GM18907 (cell line): Measurements from ENCODE around the gene SLC36A4.
"Not testable (repeated sequence)": the region's sequence is repeated elsewhere in the genome, so short reads cannot be mapped to it uniquely, and the experiment has no call there.

Experiments
- ATAC-seq: cut with Tn5 transposase; IDR thresholded peaks from one replicate; pipeline ENCODE4 v1.9.1; 2021; ENCODE audit warnings: mild to moderate bottlenecking, moderate library complexity; ENCODE audit not compliant: unreplicated experiment

Gene SLC36A4

GRCh38 chr11:93123351-93123898 is 74.4 kb downstream of the SLC36A4 start:
- no peak for ATAC-seq

GRCh38 chr11:93122535-93123235 is 75.1 kb downstream of the SLC36A4 start:
- ATAC-seq, result no peak

GRCh38 chr11:93118276-93118675 is 79.5 kb downstream of the SLC36A4 start:
- no peak for ATAC-seq

DNA sequence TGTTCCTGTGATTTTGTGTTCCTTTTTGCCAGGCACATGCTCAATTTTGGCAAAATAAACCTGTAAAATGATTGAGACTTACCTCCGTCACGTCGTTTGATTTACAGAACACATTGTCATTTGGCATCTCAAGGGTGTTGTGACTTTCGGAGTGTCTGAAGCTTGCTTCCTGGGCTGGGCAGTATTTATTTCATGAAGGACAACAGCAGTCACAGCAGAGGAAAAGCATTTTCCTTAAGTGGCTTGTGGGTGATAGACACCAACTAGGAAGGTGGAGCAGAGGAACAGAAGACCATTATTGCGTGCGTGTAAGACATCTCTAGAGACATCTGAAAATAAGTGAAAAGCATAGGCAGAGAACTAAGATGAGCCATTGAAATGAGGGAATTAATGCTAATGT is 80.2 kb downstream of the SLC36A4 start:
- ATAC-seq, result no peak

- no peak for ATAC-seq
Observed at GRCh38 chr11:93116641-93117441, 81.0 kb downstream of the SLC36A4 start.

DNA sequence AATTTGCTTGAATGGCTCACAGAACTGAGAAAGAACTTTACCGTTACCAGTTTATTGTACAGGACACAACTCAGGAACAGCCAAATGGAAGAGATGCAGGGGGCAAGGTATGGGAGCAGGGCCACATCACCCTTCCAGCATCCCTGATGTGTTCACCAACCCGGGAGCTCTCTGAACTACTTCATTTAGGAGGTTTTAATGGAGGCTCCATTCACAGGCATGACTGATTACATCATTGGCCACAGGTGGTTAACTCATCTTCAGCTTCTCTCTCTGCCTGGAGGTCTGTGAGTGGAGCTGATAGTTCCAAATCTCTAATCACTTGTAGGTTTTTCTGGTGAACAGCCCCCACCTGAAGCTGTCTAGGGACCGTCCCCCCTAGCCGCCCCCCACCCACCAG is 83.5 kb downstream of the SLC36A4 start:
- no peak for ATAC-seq

DNA sequence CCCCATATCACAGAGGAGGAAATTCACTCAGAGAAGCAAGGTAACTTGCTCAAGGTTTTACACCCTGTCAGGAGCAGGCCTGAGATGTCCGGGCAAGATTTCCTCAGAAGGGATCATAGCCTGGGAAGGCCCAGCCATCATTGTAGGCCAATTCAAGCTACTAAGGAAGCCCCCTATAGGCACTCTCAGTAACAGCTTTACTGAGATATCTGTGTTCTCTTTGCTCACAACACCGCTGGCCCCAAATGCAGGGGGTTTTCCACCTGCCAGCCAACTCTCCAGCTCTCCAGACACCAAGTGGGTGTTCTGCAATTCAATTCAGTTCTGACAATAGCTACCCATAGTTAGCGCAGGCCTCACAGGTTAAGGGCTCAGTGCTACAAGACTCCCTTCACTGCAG is 84.0 kb downstream of the SLC36A4 start:
- no peak for ATAC-seq

GRCh38 chr11:93111147-93111546 is 86.6 kb downstream of the SLC36A4 start:
- not testable (repeated sequence) for ATAC-seq

GRCh38 chr11:93100211-93100610 is 97.6 kb downstream of the SLC36A4 start:
- no peak for ATAC-seq

GRCh38 chr11:93099806-93100205 is 98.0 kb downstream of the SLC36A4 start:
- no peak for ATAC-seq
